HG03354 (cell line): ENCODE data around the gene MTERF2.
A peak's percentile ranks its signal among the peaks of the same experiment; 100 is the strongest.

Experiments used
- ATAC-seq: cut with Tn5 transposase; IDR thresholded peaks from one replicate; pipeline ENCODE4 v1.9.1; 2021; ENCODE audit warnings: mild to moderate bottlenecking; ENCODE audit not compliant: unreplicated experiment, poor library complexity, severe bottlenecking

MTERF2 gene

DNA sequence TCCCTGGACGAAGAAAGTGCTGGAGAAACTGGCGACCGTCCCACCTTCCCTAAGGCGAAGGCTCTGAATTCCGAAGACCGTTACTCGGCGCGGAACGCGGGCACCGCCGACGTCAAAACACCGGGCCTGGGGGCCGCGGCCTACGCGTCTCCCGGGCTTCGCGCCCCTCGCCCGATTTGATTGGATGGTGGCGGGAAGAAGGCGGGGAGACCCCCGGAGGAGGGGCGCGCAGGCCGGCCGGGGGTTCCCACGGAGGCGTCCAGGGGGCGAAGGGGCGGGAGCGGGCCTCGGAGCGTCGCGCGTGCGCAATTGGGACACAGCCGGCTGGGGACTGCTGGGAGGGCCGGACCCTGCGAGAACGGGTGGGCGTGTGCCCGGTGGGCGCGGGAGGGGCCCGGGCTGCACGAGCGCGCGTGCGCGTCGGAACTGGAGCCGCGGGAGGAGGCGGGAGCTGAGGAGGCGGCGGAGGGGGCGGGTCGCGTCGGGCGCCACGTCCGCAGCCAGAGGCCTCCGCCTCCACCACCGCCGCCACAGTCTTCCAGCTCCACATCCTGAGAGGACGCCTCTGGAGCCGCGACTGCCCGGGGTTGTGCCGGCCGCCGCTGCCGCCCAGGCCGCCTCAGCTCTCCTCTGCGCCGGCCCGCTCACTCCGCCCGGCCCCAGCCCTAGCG lies 31.4 kb downstream of the MTERF2 start, which contains the start of gene TMEM263:
Gene TMEM263 (plus strand): TSS at position 531 of the 671 bp plus-strand sequence. CDS start 11,210 bp downstream, outside the sequence.
- ATAC-seq: peak; percentile 81

GRCh38 chr12:106954462-106955376 lies 32.2 kb downstream of the MTERF2 start:
- peak; percentile 28 for ATAC-seq

DNA sequence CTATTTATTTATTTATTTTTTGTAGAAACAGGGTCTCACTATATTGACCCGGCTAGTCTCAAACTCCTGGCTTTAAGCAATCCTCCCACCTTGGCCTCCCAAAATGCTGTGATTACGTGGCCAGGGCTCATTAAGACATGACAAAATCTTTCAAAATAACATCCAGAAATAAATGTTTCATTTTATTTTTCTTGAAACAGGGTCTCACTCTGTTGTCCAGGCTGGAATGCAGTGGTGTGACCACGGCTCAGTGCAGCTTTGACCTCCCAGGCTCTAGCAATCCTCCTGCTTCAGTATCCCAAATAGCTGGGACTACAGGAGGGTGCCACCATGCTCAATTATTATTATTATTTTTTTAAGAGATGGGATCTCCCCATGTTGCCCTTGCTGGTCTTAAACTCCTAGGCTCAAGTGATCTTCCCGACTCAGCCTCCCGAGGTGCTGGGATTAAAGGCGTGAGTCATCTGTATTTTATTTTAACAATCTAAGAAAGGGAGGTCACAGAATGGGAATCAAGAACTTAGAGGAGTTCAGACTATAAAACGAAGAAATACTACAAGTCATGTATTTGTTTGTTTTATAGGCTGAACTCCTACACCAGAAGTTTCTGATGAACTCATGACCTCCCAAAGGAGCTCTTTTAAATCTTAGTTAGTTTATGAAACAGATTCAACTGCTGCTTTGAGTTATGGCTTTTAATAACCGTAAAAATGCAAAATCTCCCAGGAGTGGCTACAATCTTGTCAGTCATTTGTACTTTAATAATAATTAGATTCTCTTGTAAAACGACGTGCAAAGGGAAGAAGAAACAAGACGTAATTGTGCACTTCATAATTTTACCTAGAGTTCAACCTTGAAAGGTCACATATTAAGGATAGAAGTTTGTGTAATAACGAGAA lies 33.3 kb downstream of the MTERF2 start:
- no peak for ATAC-seq

GRCh38 chr12:106950591-106950990 lies 36.4 kb downstream of the MTERF2 start:
- no peak for ATAC-seq

- no peak for ATAC-seq
Observed at GRCh38 chr12:106947461-106947860, 39.5 kb downstream of the MTERF2 start.

GRCh38 chr12:106945261-106945851 lies 41.6 kb downstream of the MTERF2 start:
- ATAC-seq: no peak

DNA sequence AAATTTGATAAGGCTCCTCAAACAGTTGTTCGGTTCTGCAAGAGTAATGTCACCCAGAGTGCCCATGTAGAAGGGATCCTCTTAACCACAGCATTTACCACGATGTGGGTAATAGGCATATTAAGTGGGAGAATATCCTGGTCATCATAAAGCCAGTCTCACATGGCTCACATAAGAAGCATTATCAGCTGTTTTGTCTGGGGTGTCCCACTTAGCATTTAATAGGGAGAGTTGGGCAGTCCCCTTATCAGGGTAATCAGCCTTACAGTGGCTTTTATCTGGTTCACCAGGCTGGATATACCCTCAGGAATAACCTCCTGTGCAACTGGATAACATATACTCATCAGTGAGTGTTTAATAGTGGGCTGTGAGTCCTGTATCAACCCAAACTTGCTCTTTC lies 44.2 kb downstream of the MTERF2 start:
- no peak for ATAC-seq

DNA sequence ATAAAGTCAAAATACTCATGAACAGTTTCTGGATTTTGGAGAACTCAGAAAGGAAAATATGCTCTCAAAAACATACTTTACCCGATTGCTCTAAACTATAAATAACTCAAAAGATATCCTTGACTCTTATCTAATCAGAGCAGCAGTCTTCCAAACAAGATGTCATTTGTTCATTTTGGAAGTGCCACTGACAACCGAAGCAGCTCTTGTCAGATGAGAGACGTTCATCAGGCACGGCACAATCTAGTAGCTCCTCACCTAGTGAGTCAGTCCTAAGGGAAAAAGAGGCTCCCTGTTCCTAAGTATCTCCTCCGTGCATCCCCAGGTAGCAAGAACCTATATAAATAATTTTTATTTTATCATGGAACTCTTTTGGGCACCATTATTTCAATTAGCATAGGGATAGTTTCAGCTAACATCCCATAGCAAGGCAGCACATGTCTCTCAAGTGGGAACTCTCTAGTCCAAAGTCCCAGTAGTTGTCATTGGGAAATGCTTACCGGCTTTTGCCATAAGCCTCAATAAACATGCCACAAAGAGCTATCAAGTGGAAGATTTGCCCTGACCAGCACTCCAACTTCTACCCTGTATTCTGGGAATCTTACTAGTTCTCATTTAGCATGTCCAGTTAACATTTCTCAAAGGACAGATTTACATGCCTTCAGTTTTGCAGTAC lies 45.3 kb downstream of the MTERF2 start:
- ATAC-seq: no peak

DNA sequence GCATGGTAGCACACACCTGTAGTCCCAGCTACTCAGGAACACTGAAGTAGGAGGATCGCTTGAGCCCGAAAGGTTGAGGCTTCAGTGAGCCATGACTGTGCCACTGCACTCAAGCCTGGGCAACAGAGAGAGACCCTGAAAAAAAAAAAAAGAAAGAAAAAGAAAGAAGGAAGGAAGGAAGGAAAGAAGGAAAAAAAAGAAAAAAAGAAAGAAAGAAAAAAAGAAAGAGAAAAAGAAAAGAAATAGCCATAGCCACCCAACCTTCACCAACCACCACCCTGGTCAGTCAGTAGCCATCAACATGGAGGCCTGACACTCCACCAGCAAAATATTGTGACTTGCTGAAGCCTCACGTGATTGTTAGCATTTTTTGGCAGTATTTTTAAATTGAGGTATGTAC lies 52.7 kb downstream of the MTERF2 start:
- ATAC-seq: no peak
